Activated CD4-positive, alpha-beta T cell treated with anti-CD3 and anti-CD28 coated beads, Interleukin-2, Interleukin-6, amounts not matched to agents 100 ng/mL and 50 ng/mL, durations not matched to agents 16 hours and 8 hours (primary cell): ENCODE measurements around the gene TPGS1.

ENCODE experiments used
- DNase-seq: peaks from one replicate; pipeline ENCODE4 v3.0.0-alpha.2; 2020

TPGS1 gene

GRCh38 chr19:522726-523125 lies 15.4 kb downstream of the TPGS1 start:
- DNase-seq: no peak

GRCh38 chr19:524062-524674 lies 16.9 kb downstream of the TPGS1 start:
- no peak for DNase-seq

GRCh38 chr19:525029-525428 lies 17.7 kb downstream of the TPGS1 start:
- no peak for DNase-seq

GRCh38 chr19:525857-526419 lies 18.6 kb downstream of the TPGS1 start:
- DNase-seq: no peak

- DNase-seq: no peak
Measured at GRCh38 chr19:530134-531008, 23.1 kb downstream of the TPGS1 start.

- peak; percentile 94 for DNase-seq
Measured at GRCh38 chr19:531009-531752, 23.9 kb downstream of the TPGS1 start.

GRCh38 chr19:531753-532560 lies 24.7 kb downstream of the TPGS1 start, which contains the start of gene CDC34:
CDC34 (plus strand) TSS chr19:531760; CDS start chr19:531932, 172 bp downstream.
- no peak for DNase-seq

- peak; percentile 53 for DNase-seq
Measured at GRCh38 chr19:532561-533363, 25.5 kb downstream of the TPGS1 start.

- DNase-seq: no peak
Measured at GRCh38 chr19:533364-534058, 26.2 kb downstream of the TPGS1 start.

- DNase-seq: no peak
Measured at GRCh38 chr19:534088-534487, 26.8 kb downstream of the TPGS1 start.

GRCh38 chr19:535017-535835 lies 27.9 kb downstream of the TPGS1 start:
- no peak for DNase-seq

- DNase-seq: no peak
Measured at GRCh38 chr19:536031-536880, 29.0 kb downstream of the TPGS1 start.

GRCh38 chr19:536881-537404 lies 29.6 kb downstream of the TPGS1 start:
- no peak for DNase-seq

GRCh38 chr19:538641-539428 lies 31.5 kb downstream of the TPGS1 start:
- no peak for DNase-seq

GRCh38 chr19:539429-540030 lies 32.2 kb downstream of the TPGS1 start:
- DNase-seq: no peak

- no peak for DNase-seq
Measured at GRCh38 chr19:540867-541637, 33.8 kb downstream of the TPGS1 start.

- DNase-seq: no peak
Measured at GRCh38 chr19:541699-542098, 34.4 kb downstream of the TPGS1 start.
